HG03159 (cell line): ENCODE measurements around the gene IQCK.

ENCODE experiments used
- ATAC-seq: cut with Tn5 transposase; IDR thresholded peaks from one replicate; pipeline ENCODE4 v1.9.1; 2021; ENCODE audit warnings: mild to moderate bottlenecking, moderate library complexity; ENCODE audit not compliant: unreplicated experiment

The IQCK gene

DNA sequence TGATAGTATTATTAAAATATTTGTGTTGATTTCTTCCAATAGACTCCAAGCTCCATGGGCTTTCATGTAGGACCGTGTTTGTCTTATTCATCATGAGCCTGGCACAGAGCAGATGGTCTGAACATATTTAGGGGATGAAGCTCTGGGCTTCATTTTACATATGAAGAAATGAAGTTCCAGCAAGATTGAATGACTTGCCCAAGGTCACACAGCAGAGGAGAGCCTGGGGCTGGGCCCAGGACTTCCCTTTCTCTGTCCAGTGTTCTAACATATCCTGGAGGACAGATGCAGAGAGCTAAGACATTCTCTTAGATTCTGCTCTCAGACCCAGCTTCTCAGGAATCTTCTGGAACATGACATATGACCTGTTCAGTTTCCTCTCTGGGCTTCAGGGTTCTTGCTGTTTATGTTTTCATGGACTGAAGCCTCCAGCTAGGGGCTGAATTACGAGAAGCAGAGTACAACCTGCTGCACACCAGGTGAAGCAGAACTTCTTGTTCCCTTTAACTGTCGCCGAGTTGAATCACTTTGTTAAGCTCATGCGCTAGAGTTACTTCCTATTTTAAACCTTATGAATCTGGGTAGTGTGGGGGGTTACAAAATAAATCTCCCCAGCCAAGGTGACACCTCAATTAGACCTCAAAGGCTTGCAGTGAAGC is 113.0 kb downstream of the IQCK start:
- no peak for ATAC-seq

DNA sequence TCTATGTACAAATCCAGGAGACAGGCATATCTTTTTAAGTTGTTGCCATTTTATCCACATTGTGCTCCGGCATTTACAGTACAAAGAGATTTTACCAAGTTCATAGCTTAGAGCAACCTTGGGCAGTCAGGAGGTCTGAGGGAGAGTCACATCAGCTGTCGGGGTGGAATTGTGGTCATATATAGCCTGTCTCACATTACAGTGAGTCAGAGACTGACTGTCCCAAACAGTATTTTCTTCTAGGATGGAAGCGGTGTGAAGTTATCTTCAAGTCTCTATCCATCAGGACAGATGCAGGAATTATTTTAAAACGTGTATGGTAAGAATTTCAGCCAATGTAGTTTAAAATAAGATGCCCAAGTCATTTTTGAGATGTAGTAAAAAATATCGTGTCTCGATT is 113.6 kb downstream of the IQCK start:
- ATAC-seq, result no peak

DNA sequence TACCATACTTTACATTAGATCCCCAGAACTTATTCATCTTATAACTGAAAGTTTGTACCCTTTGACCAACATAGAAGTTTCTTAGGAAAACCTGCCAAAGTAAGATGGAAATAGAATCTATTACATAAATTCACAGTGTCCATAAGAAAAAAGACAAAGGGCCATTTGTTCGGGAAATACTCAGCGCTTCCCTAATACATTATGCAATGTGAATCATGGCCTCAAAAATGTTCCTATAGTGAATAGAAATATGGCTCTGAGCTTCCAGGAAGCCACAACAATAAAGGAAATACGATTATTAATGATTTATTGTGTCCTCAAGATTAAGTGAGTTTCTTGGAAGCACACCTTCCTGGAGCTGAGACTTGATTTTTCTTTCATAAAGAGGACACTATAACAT is 115.1 kb downstream of the IQCK start:
- no peak for ATAC-seq

- ATAC-seq, result no peak
These were observed 115.5 kb downstream of the IQCK start for GRCh38 chr16:19833581-19833980.

- ATAC-seq, result no peak
These were observed 117.1 kb downstream of the IQCK start for GRCh38 chr16:19835196-19835595.

- ATAC-seq, result no peak
These were observed 117.9 kb downstream of the IQCK start for GRCh38 chr16:19835968-19836421.

GRCh38 chr16:19837331-19837980 is 119.4 kb downstream of the IQCK start:
- no peak for ATAC-seq

- no peak for ATAC-seq
These were observed 120.1 kb downstream of the IQCK start for GRCh38 chr16:19837984-19838707.

DNA sequence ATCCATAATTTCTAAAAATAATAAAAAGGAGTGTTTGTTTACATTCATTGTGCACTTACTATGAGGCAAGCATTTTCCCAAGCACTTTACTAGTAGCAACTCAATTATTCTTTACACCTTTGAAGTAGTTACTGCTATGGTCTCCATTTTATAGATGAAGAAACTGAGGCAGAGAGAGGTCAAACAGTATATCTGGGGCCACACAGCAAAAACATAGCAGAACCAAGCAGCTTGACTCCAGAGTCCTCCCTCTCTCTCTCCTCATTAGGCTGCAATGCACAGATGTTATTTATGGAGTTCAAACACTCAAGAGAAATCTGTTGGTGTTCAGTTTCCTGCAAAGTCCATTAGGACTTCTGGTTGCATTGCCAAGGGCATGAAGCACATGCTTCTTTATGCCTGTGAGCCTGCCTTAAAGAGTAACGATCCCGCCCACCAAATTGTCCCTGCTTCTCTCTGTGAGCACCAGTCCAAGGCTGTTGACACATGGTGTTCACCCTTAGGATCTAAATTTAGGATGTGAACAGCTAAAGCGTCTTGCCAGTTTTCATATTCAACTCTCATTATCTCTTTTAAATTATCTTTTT is 122.5 kb downstream of the IQCK start:
- ATAC-seq, result no peak

GRCh38 chr16:19841184-19841583 is 123.1 kb downstream of the IQCK start:
- ATAC-seq, result no peak

- no peak for ATAC-seq
These were observed 124.5 kb downstream of the IQCK start for GRCh38 chr16:19842426-19843157.

DNA sequence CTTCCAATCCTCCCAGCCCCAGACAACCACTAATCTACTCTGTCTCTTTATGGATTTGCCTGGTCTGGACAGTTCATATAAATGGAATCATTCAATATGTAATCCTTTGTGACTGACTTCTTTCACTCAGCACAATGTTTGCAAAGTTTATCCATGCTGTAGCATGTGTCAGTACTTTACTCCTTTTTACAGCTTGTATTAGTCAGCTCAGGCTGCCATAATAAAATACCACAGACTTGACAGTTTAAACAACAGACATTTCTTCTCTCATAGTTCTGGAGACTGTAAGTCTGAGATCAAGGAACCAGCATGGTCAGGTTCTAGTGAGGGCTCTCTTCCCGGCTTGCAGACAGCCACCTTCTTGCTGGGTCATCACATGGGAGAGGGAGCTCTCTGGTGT is 125.3 kb downstream of the IQCK start:
- ATAC-seq, result no peak

DNA sequence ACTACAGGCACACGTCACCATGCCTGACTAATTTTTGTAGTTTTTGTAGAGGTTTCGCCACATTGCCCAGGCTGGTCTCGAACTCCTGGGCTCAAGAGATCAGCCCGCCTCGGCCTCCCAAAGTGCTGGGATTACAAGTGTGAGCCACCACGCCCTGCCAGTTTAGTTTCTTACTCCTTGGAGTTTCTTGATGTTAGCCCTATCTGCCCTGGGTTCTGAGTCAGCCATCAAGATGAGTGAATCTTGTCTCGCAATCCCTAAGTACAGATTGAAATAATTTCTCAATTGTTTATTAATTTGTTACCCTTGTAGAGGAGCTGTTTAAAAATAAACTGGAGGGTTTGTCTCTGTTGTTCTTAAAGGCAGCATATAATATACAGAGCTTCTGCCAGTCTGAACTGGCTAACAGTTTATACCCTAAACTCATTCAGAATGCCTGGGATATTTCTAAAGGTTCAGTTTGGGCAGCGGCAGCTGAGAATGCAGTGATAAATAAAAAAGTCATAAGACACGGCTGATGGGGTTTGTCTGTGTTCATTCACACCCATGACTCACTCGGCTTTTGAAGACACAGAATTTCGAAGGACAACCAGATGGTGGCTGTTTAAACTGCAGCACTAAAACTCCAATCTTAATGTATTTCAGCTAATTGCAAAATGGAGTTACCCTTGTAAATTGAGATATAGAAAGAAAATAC is 127.0 kb downstream of the IQCK start:
- no peak for ATAC-seq

- ATAC-seq, result no peak
These were observed 128.4 kb downstream of the IQCK start for GRCh38 chr16:19846436-19846835.

- ATAC-seq, result no peak
These were observed 130.7 kb downstream of the IQCK start for GRCh38 chr16:19848756-19849155.

DNA sequence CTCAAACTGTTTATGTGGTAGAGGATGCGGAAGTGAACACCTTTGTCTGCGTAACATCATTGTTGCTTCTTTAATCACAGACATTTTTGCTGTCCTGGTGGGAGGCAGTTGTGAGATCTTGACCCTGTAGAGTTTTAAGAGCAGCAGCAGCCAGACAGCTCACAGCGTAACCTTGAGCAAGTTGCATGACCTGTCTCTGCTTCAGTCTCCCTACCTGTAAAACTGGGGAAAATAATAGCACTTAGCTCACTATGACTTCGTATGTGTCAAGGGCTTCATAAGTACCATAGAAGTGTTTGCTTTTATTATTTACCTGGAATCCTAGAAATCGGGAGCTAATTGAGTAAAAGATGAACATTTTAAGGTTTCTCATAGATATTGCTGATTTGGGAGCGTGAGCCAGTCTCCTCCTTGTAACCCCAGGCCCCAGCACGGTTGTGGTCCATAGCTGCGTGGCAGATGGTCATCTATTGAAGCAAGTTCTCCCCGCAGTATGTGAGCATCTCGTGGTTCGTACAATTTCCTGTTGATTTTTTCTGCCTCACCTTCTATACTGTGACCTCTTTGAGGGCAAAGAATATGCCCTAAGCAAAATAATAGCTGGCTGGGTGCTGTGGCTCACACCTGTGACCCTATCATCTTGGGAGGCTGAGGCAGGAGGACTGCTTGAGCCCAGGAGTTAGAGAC is 132.2 kb downstream of the IQCK start:
- no peak for ATAC-seq

DNA sequence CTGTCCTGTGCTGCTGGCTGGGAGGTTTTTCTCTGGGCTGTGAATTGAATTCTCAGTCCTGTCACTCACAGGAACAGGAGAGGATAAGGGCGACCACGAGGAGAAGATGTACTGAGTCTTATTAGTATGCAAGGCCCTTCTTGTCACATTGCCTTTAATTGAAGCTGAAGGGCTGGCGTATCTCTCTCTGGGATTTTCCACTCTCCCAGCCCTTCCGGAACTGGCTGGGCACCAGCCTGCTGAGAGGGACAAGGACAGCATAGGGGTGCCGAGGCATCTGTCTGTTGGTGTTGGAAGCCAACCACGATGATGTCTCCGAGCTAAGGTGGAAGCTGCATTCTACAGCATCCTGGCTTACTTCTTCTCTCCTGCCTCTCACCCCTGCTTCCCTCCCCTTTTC is 133.4 kb downstream of the IQCK start:
- no peak for ATAC-seq

DNA sequence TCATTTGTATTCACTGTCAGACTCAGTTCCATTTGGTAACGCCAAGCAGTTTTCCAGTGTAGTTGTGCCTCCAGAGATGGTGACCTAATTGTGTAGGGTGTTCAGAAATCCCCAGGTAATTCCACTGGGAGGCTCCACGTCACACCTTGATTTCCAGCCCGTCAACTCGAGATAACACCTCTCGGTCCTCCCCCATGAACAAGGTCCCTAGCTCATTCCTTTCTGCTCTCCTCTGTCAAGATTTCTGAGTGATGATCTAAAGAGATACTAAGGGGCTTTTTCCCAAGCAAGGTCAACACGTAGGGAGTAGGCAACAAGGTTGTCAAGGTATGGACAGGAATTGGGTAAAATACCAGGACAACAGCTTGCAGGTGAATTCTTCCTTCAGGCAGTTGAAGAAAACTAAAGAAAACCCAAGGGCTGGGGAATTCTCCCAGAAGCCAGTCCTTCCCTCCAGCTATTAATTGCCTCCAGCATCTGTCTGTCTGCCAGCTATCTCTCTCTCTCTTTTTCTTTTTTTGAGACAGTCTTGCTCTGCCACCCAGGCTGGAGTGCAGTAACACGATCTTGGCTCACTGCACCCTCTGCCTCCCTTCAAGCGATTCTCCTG is 135.2 kb downstream of the IQCK start:
- ATAC-seq, result no peak

GRCh38 chr16:19853742-19854542 is 135.9 kb downstream of the IQCK start:
- no peak for ATAC-seq
